GM19351 (cell line): ENCODE measurements around the gene NRARP.

ENCODE experiments used
- ATAC-seq: cut with Tn5 transposase; IDR thresholded peaks from one replicate; pipeline ENCODE4 v1.9.1; 2021; ENCODE audit warnings: mild to moderate bottlenecking, moderate library complexity; ENCODE audit not compliant: unreplicated experiment

Gene NRARP

GRCh38 chr9:137278721-137279711 lies 23.1 kb downstream of the NRARP start:
- no peak for ATAC-seq

GRCh38 chr9:137278061-137278701 lies 23.9 kb downstream of the NRARP start:
- no peak for ATAC-seq

GRCh38 chr9:137277329-137278041 lies 24.6 kb downstream of the NRARP start, which contains the start of gene TOR4A:
TOR4A (plus strand) TSS chr9:137277726; CDS start chr9:137278690, 964 bp downstream.
- peak; percentile 71 for ATAC-seq

GRCh38 chr9:137276473-137277328 lies 25.4 kb downstream of the NRARP start:
- ATAC-seq: no peak

- ATAC-seq: no peak
Observed at GRCh38 chr9:137275588-137276472, 26.2 kb downstream of the NRARP start.

GRCh38 chr9:137275203-137275587 lies 26.9 kb downstream of the NRARP start:
- no peak for ATAC-seq

GRCh38 chr9:137273611-137274320 lies 28.3 kb downstream of the NRARP start:
- ATAC-seq: no peak

- no peak for ATAC-seq
Observed at GRCh38 chr9:137273095-137273490, 29.0 kb downstream of the NRARP start.

GRCh38 chr9:137272241-137273094 lies 29.6 kb downstream of the NRARP start:
- ATAC-seq: no peak

- no peak for ATAC-seq
Observed at GRCh38 chr9:137271696-137272076, 30.4 kb downstream of the NRARP start.

GRCh38 chr9:137270929-137271695 lies 31.0 kb downstream of the NRARP start:
- ATAC-seq: no peak

- no peak for ATAC-seq
Observed at GRCh38 chr9:137269231-137269772, 32.8 kb downstream of the NRARP start.

- ATAC-seq: no peak
Observed at GRCh38 chr9:137268538-137269201, 33.4 kb downstream of the NRARP start.

GRCh38 chr9:137267933-137268355 lies 34.1 kb downstream of the NRARP start:
- ATAC-seq: no peak

GRCh38 chr9:137266585-137267453 lies 35.3 kb downstream of the NRARP start:
- no peak for ATAC-seq
